ENCODE results near the gene DUSP22. TPM values are rescaled to one million over a fixed set of nuclear protein-coding genes. Genes with fewer than 3 reads are reported as not detected.

DUSP22 gene
- polyA plus RNA-seq, 3 donors, result 107 to 120 (median 117) TPM

GRCh38 chr6:328136-328670, 35.9 kb downstream of the DUSP22 start:
- Histone ChIP-seq H2AFZ (ENCODE audit: insufficient read depth, low read depth, low read length, poor library complexity, severe bottlenecking) (no peak overlapping the region), H3K36me3 (replicated peaks in 1 of 2; ENCODE audit: control insufficient read depth in 1 of 2, insufficient read depth in 2 of 2, low read length in 2 of 2) (peaks cover 20 to 50% of the 10 kb centered on the region in 2 donors), H4K20me1 (ENCODE audit: insufficient read depth, low read length) (peaks cover 29% of the 10 kb centered on the region), H3K9ac (ENCODE audit: insufficient read depth, low read length, poor library complexity, severe bottlenecking) (no peak overlapping the region), H3K79me2 (ENCODE audit: insufficient read depth, low read length) (peaks cover 48% of the 10 kb centered on the region), H3K4me3 (replicated peaks in 1 of 3; ENCODE audit: low read depth in 2 of 3, low read length in 3 of 3) (no peak overlapping the region), H3K4me2 (replicated peaks; ENCODE audit: extremely low read depth, low read length, poor library complexity, severe bottlenecking) (no peak overlapping the region), H3K27me3 (ENCODE audit: control insufficient read depth in 2 of 2, insufficient read depth in 2 of 2, low read length in 2 of 2) (no peaks in the 10 kb centered on the region), H3K27ac (ENCODE audit: low read depth in 1 of 2, low read length in 2 of 2) (peak overlapping the region in 1 of 2 donors; percentile 5), H3K4me1 (ENCODE audit: control insufficient read depth in 1 of 2, insufficient read depth in 2 of 2, low read length in 2 of 2) (peaks cover 31 to 38% of the 10 kb centered on the region in 2 donors), H3K9me3 (replicated peaks in 1 of 2; ENCODE audit: control insufficient read depth in 1 of 2, insufficient read depth in 1 of 2, low read length in 2 of 2) (no peaks in the 10 kb centered on the region)
- no peak for TF ChIP-seq CTCF (IDR thresholded peaks at IDR 0.05)
- peaks cover 33 to 45% of the 10 kb centered on the region in 2 donors for H3K36me3 Mint-ChIP-seq
- peaks cover 0 to 3% (median 0%) of the 10 kb centered on the region in 7 donors for H3K9me3 Mint-ChIP-seq
- WGBS (ENCODE audit: insufficient coverage), result 72% methylated on average over 7 of the region's 8 CpGs
- intact Hi-C loops (cut with micrococcal nuclease), result no loop called here
- no peak overlapping the region for H3K27ac Mint-ChIP-seq
- peak; percentile 49 to 68 (median 59) for DNase-seq
- H3K27me3 Mint-ChIP-seq (ENCODE audit: low read depth in 3 of 3), result peaks cover 0 to 5% (median 2%) of the 10 kb centered on the region in 3 donors
- H3K4me3 Mint-ChIP-seq, result no peak overlapping the region
- no peaks in the 10 kb centered on the region for H3K4me1 Mint-ChIP-seq

GRCh38 chr6:328924-329323, 36.6 kb downstream of the DUSP22 start:
- DNase-seq, result no peak
- Histone ChIP-seq H3K27ac (ENCODE audit: low read depth in 1 of 2, low read length in 2 of 2) (no peak overlapping the region), H2AFZ (ENCODE audit: insufficient read depth, low read depth, low read length, poor library complexity, severe bottlenecking) (no peak overlapping the region), H3K4me3 (replicated peaks in 1 of 3; ENCODE audit: low read depth in 2 of 3, low read length in 3 of 3) (no peak overlapping the region), H3K36me3 (replicated peaks in 1 of 2; ENCODE audit: control insufficient read depth in 1 of 2, insufficient read depth in 2 of 2, low read length in 2 of 2) (peaks cover 19 to 49% of the 10 kb centered on the region in 2 donors), H3K4me2 (replicated peaks; ENCODE audit: extremely low read depth, low read length, poor library complexity, severe bottlenecking) (no peak overlapping the region), H3K27me3 (ENCODE audit: control insufficient read depth in 2 of 2, insufficient read depth in 2 of 2, low read length in 2 of 2) (no peaks in the 10 kb centered on the region), H3K79me2 (ENCODE audit: insufficient read depth, low read length) (peaks cover 47% of the 10 kb centered on the region), H3K9ac (ENCODE audit: insufficient read depth, low read length, poor library complexity, severe bottlenecking) (no peak overlapping the region), H3K9me3 (replicated peaks in 1 of 2; ENCODE audit: control insufficient read depth in 1 of 2, insufficient read depth in 1 of 2, low read length in 2 of 2) (no peaks in the 10 kb centered on the region), H4K20me1 (ENCODE audit: insufficient read depth, low read length) (peaks cover 25% of the 10 kb centered on the region), H3K4me1 (ENCODE audit: control insufficient read depth in 1 of 2, insufficient read depth in 2 of 2, low read length in 2 of 2) (peaks cover 29 to 38% of the 10 kb centered on the region in 2 donors)
- Mint-ChIP-seq H3K27ac (no peak overlapping the region), H3K36me3 (peaks cover 33 to 45% of the 10 kb centered on the region in 2 donors), H3K9me3 (peaks cover 0 to 3% (median 0%) of the 10 kb centered on the region in 7 donors), H3K4me1 (peaks cover under 1% of the 10 kb centered on the region), H3K4me3 (no peak overlapping the region), H3K27me3 (ENCODE audit: low read depth in 3 of 3) (peaks cover 0 to 5% (median 2%) of the 10 kb centered on the region in 3 donors)
- intact Hi-C loops (cut with micrococcal nuclease), result no loop called here
- no peak for TF ChIP-seq CTCF (IDR thresholded peaks at IDR 0.05)
- WGBS (ENCODE audit: insufficient coverage), result 83% methylated on average over 6 of the region's 7 CpGs

Data from CD14-positive monocyte (primary cell).